Esophagus muscularis mucosa (tissue), 4 donors: ENCODE measurements around the gene IER3. TPM values are rescaled to one million over a fixed set of nuclear protein-coding genes. Genes with fewer than 3 reads are reported as not detected.

ENCODE experiments used
- DNase-seq: peaks from one replicate; pipeline ENCODE4 v3.0.0-alpha.2; 2017; ENCODE audit errors: extremely low spot score
- H3K27ac ChIP-seq, 4 donors: fragments of 200-600 bp; sonication (generic); replicated peaks in 1 of 4; 1 replicate in 3 of 4; 2 replicates in 1 of 4; pipeline ENCODE4 v1.5.1; 2016 to 2019; ENCODE audit warnings: mild to moderate bottlenecking in 1 of 4
- H3K27me3 ChIP-seq, 4 donors: fragments of 200-600 bp; sonication (generic); one replicate each; pipeline versions ENCODE4 v1.5.1 to v1.6.0; 2016 to 2019
- H3K36me3 ChIP-seq, 4 donors: fragments of 200-600 bp; sonication (generic); one replicate each; pipeline ENCODE4 v1.5.1; 2016 to 2019
- H3K4me1 ChIP-seq, 4 donors: fragments of 200-600 bp; sonication (generic); one replicate each; pipeline ENCODE4 v1.5.1; 2016 to 2019
- H3K4me3 ChIP-seq, 4 donors: fragments of 200-600 bp; sonication (generic); 1 replicate in 2 of 4; 2 replicates in 2 of 4; pipeline ENCODE4 v1.5.1; 2016 to 2019; ENCODE audit warnings: mild to moderate bottlenecking in 4 of 4, moderate library complexity in 1 of 4
- H3K9me3 ChIP-seq, 4 donors: fragments of 200-600 bp; sonication (generic); 1 replicate in 3 of 4; 2 replicates in 1 of 4; pipeline ENCODE4 v1.5.1; 2016 to 2019
- EP300 ChIP-seq: sonication (generic); formaldehyde crosslinking; IDR thresholded peaks from one replicate; pipeline ENCODE4 v1.6.1; 2017; ENCODE audit warnings: antibody characterized with exemption
- POLR2A ChIP-seq: fragments of 450-650 bp; IDR thresholded peaks from one replicate; pipeline ENCODE4 v1.6.1; 2017; ENCODE audit warnings: antibody characterized with exemption, moderate library complexity, mild to moderate bottlenecking, low read depth
- POLR2AphosphoS5 ChIP-seq, 2 donors: sonication (generic); formaldehyde crosslinking; IDR thresholded peaks; one replicate each; pipeline ENCODE4 v1.6.1; 2017; ENCODE audit warnings: antibody characterized with exemption in 2 of 2
- WGBS: methylation state at CpG from one replicate; pipeline ENCODE4 v1.1.5; 2018; 5-methylcytosine and 5-hydroxymethylcytosine counted together
- intact Hi-C: fragments of 100-400 bp; cut with DNase I; formaldehyde crosslinking; loops from one replicate; pipeline ENCODE4 v1.15.1; 2023
- total RNA-seq, 4 donors: library from RNA; depleted of rRNA; stranded (reverse); fragments of >200 nt; gene quantifications; one replicate each; pipeline versions ENCODE4 v1.1.0 to v1.2.1, GENCODE V29; 2016
- TF ChIP-seq, protein P1 (sequence below), 3 experiments: fragments of 200-600 bp in 2 of 3; fragments of 450-650 bp in 1 of 3; sonication (generic) in 2 of 3; IDR thresholded peaks; one replicate each; pipeline ENCODE4 v1.5.1; 2017 to 2019; ENCODE audit warnings: antibody characterized with exemption in 3 of 3, mild to moderate bottlenecking in 2 of 3, moderate library complexity in 1 of 3

IER3 gene
- total RNA-seq, 4 donors from 2014 or later: 8.9 to 45.4 (median 11.0) TPM

- TF ChIP-seq EP300 (no peak), POLR2A (no peak), POLR2AphosphoS5 (IDR thresholded peaks at IDR 0.05) (no peak)
- TF ChIP-seq, protein P1, sequence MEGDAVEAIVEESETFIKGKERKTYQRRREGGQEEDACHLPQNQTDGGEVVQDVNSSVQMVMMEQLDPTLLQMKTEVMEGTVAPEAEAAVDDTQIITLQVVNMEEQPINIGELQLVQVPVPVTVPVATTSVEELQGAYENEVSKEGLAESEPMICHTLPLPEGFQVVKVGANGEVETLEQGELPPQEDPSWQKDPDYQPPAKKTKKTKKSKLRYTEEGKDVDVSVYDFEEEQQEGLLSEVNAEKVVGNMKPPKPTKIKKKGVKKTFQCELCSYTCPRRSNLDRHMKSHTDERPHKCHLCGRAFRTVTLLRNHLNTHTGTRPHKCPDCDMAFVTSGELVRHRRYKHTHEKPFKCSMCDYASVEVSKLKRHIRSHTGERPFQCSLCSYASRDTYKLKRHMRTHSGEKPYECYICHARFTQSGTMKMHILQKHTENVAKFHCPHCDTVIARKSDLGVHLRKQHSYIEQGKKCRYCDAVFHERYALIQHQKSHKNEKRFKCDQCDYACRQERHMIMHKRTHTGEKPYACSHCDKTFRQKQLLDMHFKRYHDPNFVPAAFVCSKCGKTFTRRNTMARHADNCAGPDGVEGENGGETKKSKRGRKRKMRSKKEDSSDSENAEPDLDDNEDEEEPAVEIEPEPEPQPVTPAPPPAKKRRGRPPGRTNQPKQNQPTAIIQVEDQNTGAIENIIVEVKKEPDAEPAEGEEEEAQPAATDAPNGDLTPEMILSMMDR (IDR thresholded peaks at IDR 0.05): no peak
- no peaks in the 10 kb centered on the region for H3K9me3 ChIP-seq
- H3K4me3 ChIP-seq: no peak overlapping the region
- peak overlapping the region in 1 of 4 donors; percentile 7 for H3K27ac ChIP-seq
- intact Hi-C loops: no loop called here
- no peak for DNase-seq
- H3K36me3 ChIP-seq: no peaks in the 10 kb centered on the region
- H3K4me1 ChIP-seq: peaks cover 13 to 22% (median 18%) of the 10 kb centered on the region in 4 donors
- 95% methylated on average over 2 of the region's 2 CpGs for WGBS
- H3K27me3 ChIP-seq: no peaks in the 10 kb centered on the region
Measured at GRCh38 chr6:30775104-30775503, 30.8 kb upstream of the IER3 start.

- TF ChIP-seq POLR2AphosphoS5 (IDR thresholded peaks at IDR 0.05) (peak in 1 of 2 donors; percentile 52), POLR2A (no peak), EP300 (no peak)
- TF ChIP-seq, protein P1 (IDR thresholded peaks at IDR 0.05): no peak
- intact Hi-C loops: no loop called here
- Histone ChIP-seq H3K4me1 (peaks cover 15 to 22% (median 19%) of the 10 kb centered on the region in 4 donors), H3K27ac (peak overlapping the region in 2 of 4 donors; percentile 7 to 24), H3K27me3 (no peaks in the 10 kb centered on the region), H3K36me3 (no peaks in the 10 kb centered on the region), H3K4me3 (no peak overlapping the region), H3K9me3 (no peaks in the 10 kb centered on the region)
- no peak for DNase-seq
- WGBS: 70% methylated on average over 8 of the region's 8 CpGs
Measured at GRCh38 chr6:30774701-30775100, 30.4 kb upstream of the IER3 start.

GRCh38 chr6:30770592-30770991, 26.2 kb upstream of the IER3 start:
- intact Hi-C loops: no loop called here
- H3K27ac ChIP-seq: peak overlapping the region; percentile 50 to 77 (median 68)

GRCh38 chr6:30769853-30770524, 25.6 kb upstream of the IER3 start:
- peaks cover 19 to 28% (median 25%) of the 10 kb centered on the region in 4 donors for H3K4me1 ChIP-seq
- intact Hi-C loops: no loop called here
- 56% methylated on average over 5 of the region's 5 CpGs for WGBS

More at GRCh38 chr6:30770592-30770991, 26.2 kb upstream of the IER3 start:
- DNase-seq: no peak
- Histone ChIP-seq H3K36me3 (no peaks in the 10 kb centered on the region), H3K9me3 (no peaks in the 10 kb centered on the region), H3K4me3 (no peak overlapping the region), H3K4me1 (peaks cover 19 to 27% (median 25%) of the 10 kb centered on the region in 4 donors), H3K27me3 (no peaks in the 10 kb centered on the region)
- TF ChIP-seq POLR2AphosphoS5 (IDR thresholded peaks at IDR 0.05) (no peak), POLR2A (no peak), EP300 (no peak)
- TF ChIP-seq, protein P1 (IDR thresholded peaks at IDR 0.05): no peak
- WGBS: 89% methylated on average over 3 of the region's 3 CpGs

More at GRCh38 chr6:30769853-30770524, 25.6 kb upstream of the IER3 start:
- no peaks in the 10 kb centered on the region for H3K36me3 ChIP-seq
- H3K27me3 ChIP-seq: no peaks in the 10 kb centered on the region
- H3K9me3 ChIP-seq: no peaks in the 10 kb centered on the region
- no peak overlapping the region for H3K4me3 ChIP-seq
- no peak for DNase-seq
- TF ChIP-seq EP300 (no peak), POLR2AphosphoS5 (IDR thresholded peaks at IDR 0.05) (no peak), POLR2A (no peak)
- TF ChIP-seq, protein P1 (IDR thresholded peaks at IDR 0.05): no peak
- peak overlapping the region; percentile 50 to 77 (median 68) for H3K27ac ChIP-seq
